WTC11 (cell line): ENCODE measurements around the gene CLEC4A. TPM values are rescaled to one million over a fixed set of nuclear protein-coding genes. Genes with fewer than 3 reads are reported as not detected.
"Not testable (repeated sequence)": the region's sequence is repeated elsewhere in the genome, so short reads cannot be mapped to it uniquely, and the experiment has no call there.

Source experiments
- ATAC-seq: fragments of 200-7000 bp; cut with Tn5 transposase; 2 replicates; pipeline ENCODE4 v1.10.0; 2021; ENCODE audit warnings: mild to moderate bottlenecking, moderate library complexity
- CTCF ChIA-PET: fragments of 300-600 bp; sonication (Branson Sonifier 250); formaldehyde crosslinking; loops from one replicate; lab custom pipeline; 2021; ENCODE audit warnings: antibody characterized with exemption; lab: Charles Lee
- POLR2A ChIA-PET: fragments of 350-600 bp; sonication (Branson Sonifier 250); formaldehyde crosslinking; loops from one replicate; lab custom pipeline; 2021; ENCODE audit warnings: antibody characterized with exemption; lab: Charles Lee
- DNase-seq: peaks from one replicate; pipeline ENCODE4 v3.0.0; 2021; ENCODE audit warnings: low spot score
- H3K27ac Mint-ChIP-seq: 2 replicates; pipeline ENCODE4 v1.8.0; 2021; ENCODE audit warnings: mixed read lengths
- H3K27me3 Mint-ChIP-seq: 2 replicates; pipeline ENCODE4 v1.8.0; 2021; ENCODE audit warnings: low read depth, mild to moderate bottlenecking, moderate library complexity, mixed read lengths
- H3K36me3 Mint-ChIP-seq: 2 replicates; pipeline ENCODE4 v1.8.0; 2021; ENCODE audit warnings: mixed read lengths
- H3K4me1 Mint-ChIP-seq: 2 replicates; pipeline ENCODE4 v1.8.0; 2022; ENCODE audit warnings: mixed read lengths
- H3K4me3 Mint-ChIP-seq: 2 replicates; pipeline ENCODE4 v1.8.0; 2021; ENCODE audit warnings: mild to moderate bottlenecking, moderate library complexity, mixed read lengths
- H3K9me3 Mint-ChIP-seq: 2 replicates; pipeline ENCODE4 v1.8.0; 2021; ENCODE audit warnings: mixed read lengths
- ELF4 ChIP-seq: sonication (generic); formaldehyde crosslinking; IDR thresholded peaks from 2 replicates; pipeline ENCODE4 v1.8.1; 2022; ENCODE audit warnings: low read depth, mild to moderate bottlenecking, moderate library complexity, missing genetic modification reagents
- ETV6 ChIP-seq: sonication (generic); formaldehyde crosslinking; IDR thresholded peaks from 2 replicates; pipeline ENCODE4 v1.8.1; 2022; ENCODE audit warnings: mild to moderate bottlenecking, missing genetic modification reagents
- FOXJ3 ChIP-seq: sonication (generic); formaldehyde crosslinking; IDR thresholded peaks from 2 replicates; pipeline ENCODE4 v1.9.0; 2021; ENCODE audit warnings: missing genetic modification reagents, mild to moderate bottlenecking, borderline replicate concordance
- FOXK1 ChIP-seq: sonication (generic); formaldehyde crosslinking; IDR thresholded peaks from 2 replicates; pipeline ENCODE4 v1.8.0; 2022; ENCODE audit warnings: mild to moderate bottlenecking, moderate library complexity, missing genetic modification reagents
- GRHL2 ChIP-seq: fragments of 250-450 bp; sonication (Bioruptor Pico); IDR thresholded peaks from 2 replicates; pipeline ENCODE4 v1.8.0; 2022; ENCODE audit warnings: mild to moderate bottlenecking, moderate library complexity; ENCODE audit not compliant: insufficient replicate concordance, severe bottlenecking
- GTF2I ChIP-seq: fragments of 250-450 bp; sonication (Bioruptor Pico); conservative IDR thresholded peaks from 2 replicates; pipeline ENCODE4 v1.4.0; 2021; ENCODE audit warnings: mild to moderate bottlenecking
- JAZF1 ChIP-seq: fragments of 250-450 bp; sonication (Bioruptor Pico); IDR thresholded peaks from 2 replicates; pipeline ENCODE4 v1.9.0; 2021; ENCODE audit warnings: moderate library complexity, mild to moderate bottlenecking, inconsistent platforms
- NFATC4 ChIP-seq: fragments of 250-450 bp; sonication (Bioruptor Pico); IDR thresholded peaks from 2 replicates; pipeline ENCODE4 v1.9.0; 2021; ENCODE audit warnings: mild to moderate bottlenecking
- NFE2L1 ChIP-seq: sonication (generic); formaldehyde crosslinking; IDR thresholded peaks from 2 replicates; pipeline ENCODE4 v1.8.1; 2023; ENCODE audit warnings: missing genetic modification reagents
- OVOL2 ChIP-seq: fragments of 250-450 bp; sonication (Bioruptor Pico); IDR thresholded peaks from 2 replicates; pipeline ENCODE4 v1.9.0; 2021; ENCODE audit warnings: mild to moderate bottlenecking, borderline replicate concordance
- SMAD3 ChIP-seq: sonication (generic); formaldehyde crosslinking; IDR thresholded peaks from 2 replicates; pipeline ENCODE4 v1.8.0; 2022; ENCODE audit warnings: missing genetic modification reagents, mild to moderate bottlenecking, borderline replicate concordance
- TEAD4 ChIP-seq: sonication (generic); formaldehyde crosslinking; IDR thresholded peaks from 2 replicates; pipeline ENCODE4 v1.8.0; 2022; ENCODE audit warnings: mild to moderate bottlenecking, missing genetic modification reagents
- ZNF138 ChIP-seq: sonication (generic); formaldehyde crosslinking; conservative IDR thresholded peaks from 2 replicates; pipeline ENCODE4 v1.8.1; 2022; ENCODE audit warnings: mild to moderate bottlenecking, moderate library complexity, missing genetic modification reagents
- ZNF396 ChIP-seq: fragments of 250-450 bp; sonication (Bioruptor Pico); IDR thresholded peaks from 2 replicates; pipeline ENCODE4 v1.8.0; 2021; ENCODE audit warnings: mild to moderate bottlenecking, moderate library complexity, borderline replicate concordance
- ZNF671 ChIP-seq: fragments of 250-450 bp; sonication (Bioruptor Pico); IDR thresholded peaks from 2 replicates; pipeline ENCODE4 v1.8.0; 2021; ENCODE audit warnings: mild to moderate bottlenecking
- total RNA-seq: library from RNA; stranded (reverse); gene quantifications from 3 replicates; pipeline ENCODE4 v1.2.3, GENCODE V29; 2021
- TF ChIP-seq, protein P1 (sequence below): sonication (generic); formaldehyde crosslinking; IDR thresholded peaks from 2 replicates; pipeline ENCODE4 v1.8.1; 2022; ENCODE audit warnings: low read depth, missing genetic modification reagents, borderline replicate concordance
- TF ChIP-seq, protein P2 (sequence below): fragments of 250-450 bp; sonication (Bioruptor Pico); IDR thresholded peaks from 2 replicates; pipeline ENCODE4 v1.9.0; 2021; ENCODE audit warnings: mild to moderate bottlenecking, borderline replicate concordance
- TF ChIP-seq, protein P3 (sequence below): sonication (generic); formaldehyde crosslinking; IDR thresholded peaks from 2 replicates; pipeline ENCODE4 v1.8.1; 2023; ENCODE audit warnings: mild to moderate bottlenecking, missing genetic modification reagents, borderline replicate concordance
- TF ChIP-seq, protein P4 (sequence below): sonication (generic); formaldehyde crosslinking; IDR thresholded peaks from 2 replicates; pipeline ENCODE4 v1.8.1; 2022; ENCODE audit warnings: mild to moderate bottlenecking, moderate library complexity, missing genetic modification reagents

The CLEC4A gene
- total RNA-seq, 1 experiment from 2014 or later, result 0.44 TPM

DNA sequence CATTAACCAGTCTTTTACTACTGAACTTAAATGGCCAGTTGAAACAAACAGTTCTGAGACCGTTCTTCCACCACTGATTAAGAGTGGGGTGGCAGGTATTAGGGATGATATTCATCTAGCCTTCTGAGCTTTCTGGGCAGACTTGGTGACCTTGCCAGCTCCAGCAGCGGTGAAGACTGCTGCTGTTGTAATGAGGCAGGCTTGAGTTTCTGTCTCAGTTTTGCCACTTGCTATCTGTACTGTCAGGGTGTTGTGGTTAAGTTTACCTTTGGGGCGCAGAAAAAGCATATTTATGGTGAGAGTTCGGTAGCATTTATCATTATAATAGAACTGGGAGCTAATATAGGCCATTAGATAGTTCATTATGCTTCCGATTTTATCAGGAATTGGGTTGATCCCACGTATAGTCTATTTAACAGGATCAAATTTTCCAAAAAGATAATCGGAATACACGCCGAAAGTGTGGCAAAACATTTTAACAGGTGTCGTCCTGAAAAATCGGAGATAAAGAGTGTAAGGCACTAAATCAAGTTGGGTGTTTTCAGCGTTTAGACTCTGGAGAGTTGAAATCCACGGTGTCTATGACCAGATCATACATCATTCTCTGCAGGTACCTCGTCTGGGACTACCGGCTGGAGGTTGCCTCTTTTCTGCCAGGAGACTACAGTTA is 42.0 kb upstream of the CLEC4A start (continued):
- TF ChIP-seq, protein P1, sequence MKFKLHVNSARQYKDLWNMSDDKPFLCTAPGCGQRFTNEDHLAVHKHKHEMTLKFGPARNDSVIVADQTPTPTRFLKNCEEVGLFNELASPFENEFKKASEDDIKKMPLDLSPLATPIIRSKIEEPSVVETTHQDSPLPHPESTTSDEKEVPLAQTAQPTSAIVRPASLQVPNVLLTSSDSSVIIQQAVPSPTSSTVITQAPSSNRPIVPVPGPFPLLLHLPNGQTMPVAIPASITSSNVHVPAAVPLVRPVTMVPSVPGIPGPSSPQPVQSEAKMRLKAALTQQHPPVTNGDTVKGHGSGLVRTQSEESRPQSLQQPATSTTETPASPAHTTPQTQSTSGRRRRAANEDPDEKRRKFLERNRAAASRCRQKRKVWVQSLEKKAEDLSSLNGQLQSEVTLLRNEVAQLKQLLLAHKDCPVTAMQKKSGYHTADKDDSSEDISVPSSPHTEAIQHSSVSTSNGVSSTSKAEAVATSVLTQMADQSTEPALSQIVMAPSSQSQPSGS (CRISPR knock-in tag), result no peak
- TF ChIP-seq ETV6 (CRISPR knock-in tag), result no peak
- TF ChIP-seq, protein P2, sequence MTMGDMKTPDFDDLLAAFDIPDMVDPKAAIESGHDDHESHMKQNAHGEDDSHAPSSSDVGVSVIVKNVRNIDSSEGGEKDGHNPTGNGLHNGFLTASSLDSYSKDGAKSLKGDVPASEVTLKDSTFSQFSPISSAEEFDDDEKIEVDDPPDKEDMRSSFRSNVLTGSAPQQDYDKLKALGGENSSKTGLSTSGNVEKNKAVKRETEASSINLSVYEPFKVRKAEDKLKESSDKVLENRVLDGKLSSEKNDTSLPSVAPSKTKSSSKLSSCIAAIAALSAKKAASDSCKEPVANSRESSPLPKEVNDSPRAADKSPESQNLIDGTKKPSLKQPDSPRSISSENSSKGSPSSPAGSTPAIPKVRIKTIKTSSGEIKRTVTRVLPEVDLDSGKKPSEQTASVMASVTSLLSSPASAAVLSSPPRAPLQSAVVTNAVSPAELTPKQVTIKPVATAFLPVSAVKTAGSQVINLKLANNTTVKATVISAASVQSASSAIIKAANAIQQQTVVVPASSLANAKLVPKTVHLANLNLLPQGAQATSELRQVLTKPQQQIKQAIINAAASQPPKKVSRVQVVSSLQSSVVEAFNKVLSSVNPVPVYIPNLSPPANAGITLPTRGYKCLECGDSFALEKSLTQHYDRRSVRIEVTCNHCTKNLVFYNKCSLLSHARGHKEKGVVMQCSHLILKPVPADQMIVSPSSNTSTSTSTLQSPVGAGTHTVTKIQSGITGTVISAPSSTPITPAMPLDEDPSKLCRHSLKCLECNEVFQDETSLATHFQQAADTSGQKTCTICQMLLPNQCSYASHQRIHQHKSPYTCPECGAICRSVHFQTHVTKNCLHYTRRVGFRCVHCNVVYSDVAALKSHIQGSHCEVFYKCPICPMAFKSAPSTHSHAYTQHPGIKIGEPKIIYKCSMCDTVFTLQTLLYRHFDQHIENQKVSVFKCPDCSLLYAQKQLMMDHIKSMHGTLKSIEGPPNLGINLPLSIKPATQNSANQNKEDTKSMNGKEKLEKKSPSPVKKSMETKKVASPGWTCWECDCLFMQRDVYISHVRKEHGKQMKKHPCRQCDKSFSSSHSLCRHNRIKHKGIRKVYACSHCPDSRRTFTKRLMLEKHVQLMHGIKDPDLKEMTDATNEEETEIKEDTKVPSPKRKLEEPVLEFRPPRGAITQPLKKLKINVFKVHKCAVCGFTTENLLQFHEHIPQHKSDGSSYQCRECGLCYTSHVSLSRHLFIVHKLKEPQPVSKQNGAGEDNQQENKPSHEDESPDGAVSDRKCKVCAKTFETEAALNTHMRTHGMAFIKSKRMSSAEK (CRISPR knock-in tag), result no peak
- no peak for TF ChIP-seq ZNF138 (CRISPR knock-in tag)

DNA sequence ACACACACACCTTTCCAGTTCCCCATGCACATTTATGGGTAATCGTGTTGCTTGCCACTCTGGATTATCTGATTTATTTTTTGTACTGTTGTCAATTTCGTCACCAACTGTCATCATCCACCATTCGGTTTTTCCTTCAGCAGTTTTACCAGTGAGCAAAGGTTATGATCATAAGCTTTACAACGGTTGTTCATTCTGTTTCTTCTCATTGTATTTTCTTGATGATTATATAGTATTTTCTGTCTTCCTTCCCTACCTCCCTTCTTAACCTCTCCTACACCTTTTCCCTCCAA is 40.7 kb upstream of the CLEC4A start:
- ChIA-PET CTCF (no interaction called here), POLR2A (interaction anchor here (0.7 kb wide), 1 partner anchor 247 kb away, joined by 3 read pairs; no protein-coding TSS in a partner anchor)
- no peak for DNase-seq
- H3K27me3 Mint-ChIP-seq, result no peaks in the 10 kb centered on the region; the same call in 1 of the 2 replicates
- H3K27ac Mint-ChIP-seq, result peak overlapping the region; percentile 98
- H3K9me3 Mint-ChIP-seq, result no peaks in the 10 kb centered on the region
- H3K4me1 Mint-ChIP-seq, result peaks cover 28% of the 10 kb centered on the region
- H3K36me3 Mint-ChIP-seq, result no peaks in the 10 kb centered on the region
- peak overlapping the region; percentile 96 for H3K4me3 Mint-ChIP-seq
- TF ChIP-seq, protein P3, sequence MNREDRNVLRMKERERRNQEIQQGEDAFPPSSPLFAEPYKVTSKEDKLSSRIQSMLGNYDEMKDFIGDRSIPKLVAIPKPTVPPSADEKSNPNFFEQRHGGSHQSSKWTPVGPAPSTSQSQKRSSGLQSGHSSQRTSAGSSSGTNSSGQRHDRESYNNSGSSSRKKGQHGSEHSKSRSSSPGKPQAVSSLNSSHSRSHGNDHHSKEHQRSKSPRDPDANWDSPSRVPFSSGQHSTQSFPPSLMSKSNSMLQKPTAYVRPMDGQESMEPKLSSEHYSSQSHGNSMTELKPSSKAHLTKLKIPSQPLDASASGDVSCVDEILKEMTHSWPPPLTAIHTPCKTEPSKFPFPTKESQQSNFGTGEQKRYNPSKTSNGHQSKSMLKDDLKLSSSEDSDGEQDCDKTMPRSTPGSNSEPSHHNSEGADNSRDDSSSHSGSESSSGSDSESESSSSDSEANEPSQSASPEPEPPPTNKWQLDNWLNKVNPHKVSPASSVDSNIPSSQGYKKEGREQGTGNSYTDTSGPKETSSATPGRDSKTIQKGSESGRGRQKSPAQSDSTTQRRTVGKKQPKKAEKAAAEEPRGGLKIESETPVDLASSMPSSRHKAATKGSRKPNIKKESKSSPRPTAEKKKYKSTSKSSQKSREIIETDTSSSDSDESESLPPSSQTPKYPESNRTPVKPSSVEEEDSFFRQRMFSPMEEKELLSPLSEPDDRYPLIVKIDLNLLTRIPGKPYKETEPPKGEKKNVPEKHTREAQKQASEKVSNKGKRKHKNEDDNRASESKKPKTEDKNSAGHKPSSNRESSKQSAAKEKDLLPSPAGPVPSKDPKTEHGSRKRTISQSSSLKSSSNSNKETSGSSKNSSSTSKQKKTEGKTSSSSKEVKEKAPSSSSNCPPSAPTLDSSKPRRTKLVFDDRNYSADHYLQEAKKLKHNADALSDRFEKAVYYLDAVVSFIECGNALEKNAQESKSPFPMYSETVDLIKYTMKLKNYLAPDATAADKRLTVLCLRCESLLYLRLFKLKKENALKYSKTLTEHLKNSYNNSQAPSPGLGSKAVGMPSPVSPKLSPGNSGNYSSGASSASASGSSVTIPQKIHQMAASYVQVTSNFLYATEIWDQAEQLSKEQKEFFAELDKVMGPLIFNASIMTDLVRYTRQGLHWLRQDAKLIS (CRISPR knock-in tag), result no peak
- TF ChIP-seq GRHL2 (no peak), OVOL2 (CRISPR knock-in tag) (no peak), JAZF1 (no peak), TEAD4 (CRISPR knock-in tag) (no peak), NFE2L1 (CRISPR knock-in tag) (no peak), ZNF396 (CRISPR knock-in tag) (no peak), FOXJ3 (CRISPR knock-in tag) (no peak), ZNF671 (CRISPR knock-in tag) (no peak), ELF4 (no peak), SMAD3 (CRISPR knock-in tag) (no peak), NFATC4 (CRISPR knock-in tag) (no peak), FOXK1 (no peak), GTF2I (CRISPR knock-in tag) (no peak)
- TF ChIP-seq, protein P4, sequence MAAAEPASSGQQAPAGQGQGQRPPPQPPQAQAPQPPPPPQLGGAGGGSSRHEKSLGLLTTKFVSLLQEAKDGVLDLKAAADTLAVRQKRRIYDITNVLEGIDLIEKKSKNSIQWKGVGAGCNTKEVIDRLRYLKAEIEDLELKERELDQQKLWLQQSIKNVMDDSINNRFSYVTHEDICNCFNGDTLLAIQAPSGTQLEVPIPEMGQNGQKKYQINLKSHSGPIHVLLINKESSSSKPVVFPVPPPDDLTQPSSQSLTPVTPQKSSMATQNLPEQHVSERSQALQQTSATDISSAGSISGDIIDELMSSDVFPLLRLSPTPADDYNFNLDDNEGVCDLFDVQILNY (CRISPR knock-in tag), result no peak
- ATAC-seq, result no peak

DNA sequence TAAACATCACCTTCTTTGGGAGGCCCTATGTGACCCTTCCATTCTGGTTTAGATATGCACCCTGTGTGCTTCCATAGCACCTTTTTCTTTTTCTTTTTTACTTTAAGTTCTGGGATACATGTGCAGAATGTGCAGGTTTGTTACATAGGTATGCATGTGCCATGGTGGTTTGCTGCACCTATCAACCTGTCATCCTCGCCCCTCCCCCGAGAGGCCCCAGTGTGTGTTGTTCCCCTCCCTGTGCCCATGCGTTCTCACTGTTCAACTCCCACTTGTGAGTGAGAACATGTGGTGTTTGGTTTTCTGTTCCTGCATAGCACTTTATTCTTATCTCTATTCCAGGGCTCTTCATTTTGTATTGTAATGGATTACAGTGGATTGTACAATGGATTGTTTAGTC is 39.1 kb upstream of the CLEC4A start:
- H3K27me3 Mint-ChIP-seq, CTCF ChIA-PET, DNase-seq, H3K36me3 Mint-ChIP-seq, H3K9me3 Mint-ChIP-seq, ATAC-seq, POLR2A ChIA-PET: not testable (repeated sequence)
- Mint-ChIP-seq H3K4me3 (peak overlapping the region; percentile 96; the same call in 1 of the 2 replicates), H3K4me1 (peaks cover 22% of the 10 kb centered on the region), H3K27ac (peak overlapping the region; percentile 69)
